ENCODE data around the gene TEAD1. TPM values are rescaled to one million over a fixed set of nuclear protein-coding genes. Genes with fewer than 3 reads are reported as not detected.

Gene TEAD1
- total RNA-seq, 6 experiments from 2014 or later = 218 to 252 (median 227) TPM

DNA sequence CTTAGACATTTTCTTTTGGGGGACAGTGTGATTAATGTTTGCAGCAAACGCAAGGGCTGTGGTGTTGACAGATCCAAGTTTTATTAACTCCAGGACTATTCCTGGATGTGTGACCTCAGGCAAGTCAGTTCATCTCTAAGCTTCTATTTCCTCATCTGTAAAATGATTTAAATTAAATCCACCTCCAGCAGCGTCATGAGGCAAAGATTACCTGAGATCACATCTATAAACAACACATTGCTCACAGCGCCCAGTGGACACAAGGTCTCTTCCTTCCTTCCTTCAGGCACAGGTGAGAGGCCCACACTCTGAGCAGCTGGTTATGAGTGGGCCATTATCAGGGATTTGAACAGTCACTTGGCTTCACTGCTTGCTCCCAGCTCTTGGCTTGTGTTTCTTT is 223.6 kb downstream of the TEAD1 start:
- TF ChIP-seq, protein P1, sequence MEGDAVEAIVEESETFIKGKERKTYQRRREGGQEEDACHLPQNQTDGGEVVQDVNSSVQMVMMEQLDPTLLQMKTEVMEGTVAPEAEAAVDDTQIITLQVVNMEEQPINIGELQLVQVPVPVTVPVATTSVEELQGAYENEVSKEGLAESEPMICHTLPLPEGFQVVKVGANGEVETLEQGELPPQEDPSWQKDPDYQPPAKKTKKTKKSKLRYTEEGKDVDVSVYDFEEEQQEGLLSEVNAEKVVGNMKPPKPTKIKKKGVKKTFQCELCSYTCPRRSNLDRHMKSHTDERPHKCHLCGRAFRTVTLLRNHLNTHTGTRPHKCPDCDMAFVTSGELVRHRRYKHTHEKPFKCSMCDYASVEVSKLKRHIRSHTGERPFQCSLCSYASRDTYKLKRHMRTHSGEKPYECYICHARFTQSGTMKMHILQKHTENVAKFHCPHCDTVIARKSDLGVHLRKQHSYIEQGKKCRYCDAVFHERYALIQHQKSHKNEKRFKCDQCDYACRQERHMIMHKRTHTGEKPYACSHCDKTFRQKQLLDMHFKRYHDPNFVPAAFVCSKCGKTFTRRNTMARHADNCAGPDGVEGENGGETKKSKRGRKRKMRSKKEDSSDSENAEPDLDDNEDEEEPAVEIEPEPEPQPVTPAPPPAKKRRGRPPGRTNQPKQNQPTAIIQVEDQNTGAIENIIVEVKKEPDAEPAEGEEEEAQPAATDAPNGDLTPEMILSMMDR (IDR thresholded peaks at IDR 0.05) = no peak
- H3K36me3 Mint-ChIP-seq (ENCODE audit: low read depth) = peaks cover 75% of the 10 kb centered on the region
- no peak overlapping the region; the same call in 1 of the 2 replicates for H3K4me3 Mint-ChIP-seq
- DNase-seq = no peak
- H3K4me1 Mint-ChIP-seq (ENCODE audit: low read depth) = peaks cover 91% of the 10 kb centered on the region
- peaks cover 19% of the 10 kb centered on the region for H3K27me3 Mint-ChIP-seq (ENCODE audit: insufficient read depth)
- H3K9me3 Mint-ChIP-seq = no peaks in the 10 kb centered on the region
- H3K27ac Mint-ChIP-seq = peak overlapping the region; percentile 82

DNA sequence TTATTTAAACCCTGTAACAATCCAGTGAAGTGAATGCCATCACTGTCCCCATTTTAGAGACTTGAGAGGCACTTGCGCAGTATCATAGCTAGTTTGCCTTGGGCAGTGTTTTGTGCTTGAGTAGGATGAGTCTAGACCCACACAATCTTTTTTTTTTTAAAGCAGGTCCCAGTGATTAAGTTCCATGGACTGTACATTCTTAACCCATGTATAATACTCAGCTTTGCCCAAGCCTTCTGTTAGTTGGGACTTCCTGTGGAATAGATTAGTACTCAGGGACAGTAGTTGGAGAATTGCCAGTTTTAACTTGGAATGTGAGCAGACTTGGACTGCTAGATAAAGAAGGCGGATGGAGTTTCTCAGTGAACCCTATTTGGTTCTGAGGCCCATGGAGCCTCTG is 226.3 kb downstream of the TEAD1 start:
- Mint-ChIP-seq H3K27me3 (ENCODE audit: insufficient read depth) (peaks cover 10% of the 10 kb centered on the region), H3K4me3 (peak overlapping the region; percentile 61), H3K27ac (peak overlapping the region; percentile 86), H3K36me3 (ENCODE audit: low read depth) (peaks cover 66% of the 10 kb centered on the region), H3K9me3 (no peaks in the 10 kb centered on the region), H3K4me1 (ENCODE audit: low read depth) (peaks cover 79% of the 10 kb centered on the region)
- TF ChIP-seq, protein P1 (IDR thresholded peaks at IDR 0.05) = no peak
- DNase-seq = peak; percentile 98

DNA sequence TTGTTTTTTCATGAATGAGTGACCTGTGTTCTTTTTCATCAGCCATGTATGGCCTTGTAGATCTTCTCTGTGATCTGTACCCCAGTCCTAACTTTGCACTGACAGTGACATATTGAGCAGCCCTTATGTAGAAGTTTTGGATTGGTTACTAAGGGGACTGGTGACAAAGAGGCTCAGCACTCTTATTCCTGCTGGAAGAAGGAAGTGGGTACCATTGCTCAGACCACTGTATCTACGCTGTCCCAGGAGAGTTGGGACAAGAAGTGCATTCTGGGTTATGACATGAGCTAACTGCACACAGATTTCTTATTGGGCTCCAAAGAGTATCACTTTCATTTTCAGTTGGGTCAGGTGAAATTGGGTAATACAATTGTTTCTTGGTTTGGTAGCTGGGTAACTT is 227.1 kb downstream of the TEAD1 start:
- H3K4me3 Mint-ChIP-seq = peak overlapping the region; percentile 61
- peaks cover 79% of the 10 kb centered on the region for H3K4me1 Mint-ChIP-seq (ENCODE audit: low read depth)
- peaks cover 10% of the 10 kb centered on the region for H3K27me3 Mint-ChIP-seq (ENCODE audit: insufficient read depth)
- H3K9me3 Mint-ChIP-seq = no peaks in the 10 kb centered on the region
- DNase-seq = no peak
- H3K27ac Mint-ChIP-seq = peak overlapping the region; percentile 86
- TF ChIP-seq, protein P1 (IDR thresholded peaks at IDR 0.05) = no peak
- peaks cover 62% of the 10 kb centered on the region for H3K36me3 Mint-ChIP-seq (ENCODE audit: low read depth)

DNA sequence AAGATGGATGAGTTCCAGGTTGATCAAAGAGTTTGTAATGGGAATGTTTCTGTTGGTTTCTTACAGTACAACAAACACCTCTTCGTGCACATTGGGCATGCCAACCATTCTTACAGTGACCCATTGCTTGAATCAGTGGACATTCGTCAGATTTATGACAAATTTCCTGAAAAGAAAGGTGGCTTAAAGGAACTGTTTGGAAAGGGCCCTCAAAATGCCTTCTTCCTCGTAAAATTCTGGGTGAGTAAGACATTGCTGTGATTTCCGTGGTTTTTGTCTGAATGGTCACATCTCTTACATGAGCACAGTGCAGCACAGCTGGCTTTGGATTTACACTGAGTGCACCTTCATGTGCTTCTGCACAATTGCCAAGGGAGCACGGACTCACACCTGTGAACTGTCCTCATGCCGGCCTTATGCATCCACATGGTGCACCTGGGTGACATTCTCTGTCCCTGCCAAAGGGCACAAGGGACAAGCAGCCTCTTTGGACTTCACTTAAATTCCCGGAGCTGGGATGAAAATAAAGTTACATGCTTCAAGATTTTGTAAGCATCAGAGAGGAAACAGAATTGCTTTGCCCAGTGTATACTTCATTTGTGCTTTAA is 227.8 kb downstream of the TEAD1 start:
- Mint-ChIP-seq H3K27me3 (ENCODE audit: insufficient read depth) (peaks cover 10% of the 10 kb centered on the region), H3K27ac (peak overlapping the region; percentile 86), H3K36me3 (ENCODE audit: low read depth) (peaks cover 61% of the 10 kb centered on the region), H3K9me3 (no peaks in the 10 kb centered on the region), H3K4me1 (ENCODE audit: low read depth) (peaks cover 78% of the 10 kb centered on the region), H3K4me3 (peak overlapping the region; percentile 61)
- TF ChIP-seq, protein P1 (IDR thresholded peaks at IDR 0.05) = no peak
- peak; percentile 81 for DNase-seq

DNA sequence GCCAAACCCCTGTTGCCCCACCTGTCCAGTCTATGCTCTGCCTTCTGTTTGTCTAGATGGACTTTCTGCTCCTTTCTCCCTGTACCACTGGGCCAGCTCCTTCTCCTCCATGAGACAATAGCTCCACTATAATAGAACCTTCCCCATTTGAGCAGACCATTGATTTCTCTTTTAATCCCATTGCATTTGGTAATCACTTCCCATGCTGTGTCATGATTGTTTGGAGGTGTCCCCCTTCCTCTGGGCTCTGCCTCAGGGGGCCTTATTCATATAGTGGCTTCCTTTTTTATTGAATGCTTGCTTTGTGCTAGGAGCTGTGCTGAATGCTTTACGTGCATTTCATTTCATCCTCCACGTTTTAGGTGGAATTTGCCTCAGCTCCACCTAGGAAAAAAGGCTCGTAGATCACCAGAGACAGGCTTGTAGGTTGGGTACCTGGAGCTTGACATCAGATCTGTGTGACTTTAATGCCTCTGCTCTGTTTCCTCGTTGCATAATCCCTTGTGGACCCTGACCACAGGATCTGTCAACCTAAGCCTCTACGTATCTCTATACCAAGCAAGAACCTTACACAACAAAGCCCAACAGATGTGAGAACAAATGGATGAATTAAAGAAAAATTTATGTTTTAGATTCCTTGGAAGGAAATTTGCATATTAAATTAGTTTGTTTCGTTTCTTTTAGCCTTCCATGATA is 228.7 kb downstream of the TEAD1 start:
- peaks cover 57% of the 10 kb centered on the region for H3K36me3 Mint-ChIP-seq (ENCODE audit: low read depth)
- TF ChIP-seq, protein P1 (IDR thresholded peaks at IDR 0.05) = no peak
- no peaks in the 10 kb centered on the region for H3K9me3 Mint-ChIP-seq
- DNase-seq = no peak
- H3K27ac Mint-ChIP-seq = peak overlapping the region; percentile 79
- peaks cover 8% of the 10 kb centered on the region for H3K27me3 Mint-ChIP-seq (ENCODE audit: insufficient read depth)
- H3K4me1 Mint-ChIP-seq (ENCODE audit: low read depth) = peaks cover 74% of the 10 kb centered on the region
- peak overlapping the region; percentile 37; the same call in 1 of the 2 replicates for H3K4me3 Mint-ChIP-seq

All from HFFc6 (cell line).